Endodermal cell (in vitro differentiated cells): ENCODE results near the gene P2RX7. TPM values are rescaled to one million over a fixed set of nuclear protein-coding genes. Genes with fewer than 3 reads are reported as not detected.

Source experiments
- DNase-seq: peaks from one replicate; pipeline ENCODE4 v3.0.0-alpha.2; 2017
- H3K27ac ChIP-seq: 2 replicates; pipeline ENCODE4 v1.5.1; 2013; ENCODE audit warnings: mild to moderate bottlenecking, low read depth, low read length, moderate library complexity
- H3K27me3 ChIP-seq: 2 replicates; pipeline ENCODE4 v1.6.1; 2013; ENCODE audit warnings: mild to moderate bottlenecking, low read length, moderate library complexity; ENCODE audit not compliant: insufficient read depth, control insufficient read depth, poor library complexity, severe bottlenecking
- H3K36me3 ChIP-seq: 2 replicates; pipeline ENCODE4 v1.7.0; 2013; ENCODE audit warnings: mild to moderate bottlenecking, low read length, moderate library complexity; ENCODE audit not compliant: control insufficient read depth, insufficient read depth
- H3K4me1 ChIP-seq: one replicate; pipeline ENCODE4 v1.7.0; 2013; ENCODE audit warnings: low read length; ENCODE audit not compliant: control insufficient read depth, insufficient read depth
- H3K4me3 ChIP-seq: 2 replicates; pipeline ENCODE4 v1.5.1; 2013; ENCODE audit warnings: mild to moderate bottlenecking, low read length, moderate library complexity
- H3K9ac ChIP-seq: 2 replicates; pipeline ENCODE4 v1.6.1; 2013; ENCODE audit warnings: mild to moderate bottlenecking, low read length, moderate library complexity; ENCODE audit not compliant: poor library complexity, severe bottlenecking; ENCODE audit errors: extremely low read depth
- H3K9me3 ChIP-seq: 2 replicates; pipeline ENCODE4 v1.6.1; 2013; ENCODE audit warnings: mild to moderate bottlenecking, low read length, moderate library complexity; ENCODE audit not compliant: control insufficient read depth
- H3K27ac Mint-ChIP-seq: 2 replicates; pipeline ENCODE4 v1.8.0; 2020; ENCODE audit warnings: mixed read lengths
- H3K27me3 Mint-ChIP-seq: 2 replicates; pipeline ENCODE4 v1.8.0; 2021; ENCODE audit warnings: mild to moderate bottlenecking, mixed read lengths; ENCODE audit not compliant: insufficient read depth
- H3K36me3 Mint-ChIP-seq: 2 replicates; pipeline ENCODE4 v1.8.0; 2020; ENCODE audit warnings: low read depth, mixed read lengths
- H3K4me1 Mint-ChIP-seq: 2 replicates; pipeline ENCODE4 v1.8.0; 2020; ENCODE audit warnings: mixed read lengths
- H3K4me3 Mint-ChIP-seq: 2 replicates; pipeline ENCODE4 v1.8.0; 2020; ENCODE audit warnings: mild to moderate bottlenecking, moderate library complexity, mixed read lengths
- H3K9me3 Mint-ChIP-seq: 2 replicates; pipeline ENCODE4 v1.8.0; 2020; ENCODE audit warnings: mild to moderate bottlenecking, mixed read lengths
- CTCF ChIP-seq: fragments of 200-600 bp; sonication (generic); conservative IDR thresholded peaks from 2 replicates; pipeline ENCODE4 v1.5.0; 2021; ENCODE audit warnings: antibody characterized with exemption, mild to moderate bottlenecking
- WGBS, 2 experiments: methylation state at CpG; one replicate each; pipeline versions ENCODE4 v1.1.5 to v1.1.7; 2013; ENCODE audit warnings: missing lambda C conversion rate in 2 of 2, mixed read lengths in 1 of 2; ENCODE audit not compliant: insufficient coverage in 1 of 2, insufficient read length in 1 of 2; 5-methylcytosine and 5-hydroxymethylcytosine counted together
- total RNA-seq, 2 donors: library from RNA; stranded (reverse); fragmentation: NEBNext Ultra II Directional in 1 of 2; extraction: Animal tissue kit (Norgen Biotek cat#: 25700) in 1 of 2; gene quantifications; 2 replicates in 1 of 2; 3 replicates in 1 of 2; pipeline ENCODE4 v1.2.1, GENCODE V29; 2021

P2RX7 gene
- total RNA-seq, 2 donors from 2014 or later: 0.18 TPM; not detected in 1

- Histone ChIP-seq H3K9me3 (no peaks in the 10 kb centered on the region), H3K27me3 (no peaks in the 10 kb centered on the region), H3K27ac (no peak overlapping the region), H3K9ac (no peak overlapping the region), H3K36me3 (no peaks in the 10 kb centered on the region), H3K4me1 (no peaks in the 10 kb centered on the region), H3K4me3 (no peak overlapping the region)
- H3K4me3 Mint-ChIP-seq: no peak overlapping the region
- no peak for TF ChIP-seq CTCF
- no peak for DNase-seq
- no peaks in the 10 kb centered on the region for H3K36me3 Mint-ChIP-seq
- 86 to 100% methylated on average over 2 to 6 of the region's 6 CpGs for WGBS, 2 experiments
- no peak overlapping the region for H3K27ac Mint-ChIP-seq
- H3K9me3 Mint-ChIP-seq: no peaks in the 10 kb centered on the region
- no peaks in the 10 kb centered on the region for H3K4me1 Mint-ChIP-seq
- H3K27me3 Mint-ChIP-seq: peaks cover 22% of the 10 kb centered on the region
These were observed 44.5 kb upstream of the P2RX7 start for GRCh38 chr12:121088195-121088585.

GRCh38 chr12:121089031-121089812 lies 43.5 kb upstream of the P2RX7 start:
- Histone ChIP-seq H3K27ac (no peak overlapping the region), H3K4me3 (no peak overlapping the region), H3K27me3 (no peaks in the 10 kb centered on the region), H3K9ac (no peak overlapping the region), H3K36me3 (no peaks in the 10 kb centered on the region), H3K4me1 (no peaks in the 10 kb centered on the region), H3K9me3 (no peaks in the 10 kb centered on the region)
- Mint-ChIP-seq H3K9me3 (no peaks in the 10 kb centered on the region), H3K4me1 (no peaks in the 10 kb centered on the region), H3K27me3 (peaks cover 28% of the 10 kb centered on the region), H3K27ac (no peak overlapping the region), H3K36me3 (no peaks in the 10 kb centered on the region), H3K4me3 (no peak overlapping the region)
- TF ChIP-seq CTCF: peak; percentile 42
- peak; percentile 77 for DNase-seq
- WGBS, 2 experiments: 90 to 92% methylated on average over 9 to 14 of the region's 14 CpGs

- Histone ChIP-seq H3K9me3 (no peaks in the 10 kb centered on the region), H3K4me1 (no peaks in the 10 kb centered on the region), H3K27me3 (no peaks in the 10 kb centered on the region), H3K4me3 (no peak overlapping the region), H3K27ac (no peak overlapping the region), H3K36me3 (no peaks in the 10 kb centered on the region), H3K9ac (no peak overlapping the region)
- 90 to 94% methylated on average over 5 to 10 of the region's 10 CpGs for WGBS, 2 experiments
- no peaks in the 10 kb centered on the region for H3K9me3 Mint-ChIP-seq
- TF ChIP-seq CTCF: no peak
- peaks cover 35% of the 10 kb centered on the region for H3K27me3 Mint-ChIP-seq
- no peak for DNase-seq
- H3K4me3 Mint-ChIP-seq: no peak overlapping the region
- H3K4me1 Mint-ChIP-seq: no peaks in the 10 kb centered on the region
- no peaks in the 10 kb centered on the region for H3K36me3 Mint-ChIP-seq
- H3K27ac Mint-ChIP-seq: no peak overlapping the region
These were observed 42.8 kb upstream of the P2RX7 start for GRCh38 chr12:121089813-121090430.
